Endothelial cell (in vitro differentiated cells): Measurements from ENCODE around the gene MSLN. TPM values are rescaled to one million over a fixed set of nuclear protein-coding genes. Genes with fewer than 3 reads are reported as not detected.

Experiments used
- DNase-seq: peaks from one replicate; pipeline ENCODE4 v3.0.0; 2021; ENCODE audit warnings: low spot score
- H3K27ac Mint-ChIP-seq: one replicate; pipeline ENCODE4 v1.8.0; 2021; ENCODE audit warnings: mixed read lengths, inconsistent platforms; ENCODE audit not compliant: unreplicated experiment
- H3K27me3 Mint-ChIP-seq: one replicate; pipeline ENCODE4 v1.8.0; 2021; ENCODE audit warnings: mild to moderate bottlenecking, moderate library complexity, mixed read lengths, inconsistent platforms; ENCODE audit not compliant: unreplicated experiment
- H3K36me3 Mint-ChIP-seq: one replicate; pipeline ENCODE4 v1.8.0; 2021; ENCODE audit warnings: mild to moderate bottlenecking, low read depth, mixed read lengths, inconsistent platforms; ENCODE audit not compliant: unreplicated experiment
- H3K4me1 Mint-ChIP-seq: one replicate; pipeline ENCODE4 v1.8.0; 2021; ENCODE audit warnings: mild to moderate bottlenecking, mixed read lengths, inconsistent platforms; ENCODE audit not compliant: unreplicated experiment
- H3K4me3 Mint-ChIP-seq: one replicate; pipeline ENCODE4 v1.8.0; 2021; ENCODE audit warnings: mild to moderate bottlenecking, mixed read lengths, inconsistent platforms; ENCODE audit not compliant: unreplicated experiment
- H3K9me3 Mint-ChIP-seq: one replicate; pipeline ENCODE4 v1.8.0; 2021; ENCODE audit warnings: mixed read lengths, inconsistent platforms; ENCODE audit not compliant: unreplicated experiment
- CTCF ChIP-seq: fragments of 200-600 bp; sonication (generic); IDR thresholded peaks from one replicate; pipeline ENCODE4 v1.5.0; 2021; ENCODE audit warnings: antibody characterized with exemption; ENCODE audit not compliant: unreplicated experiment
- total RNA-seq: library from RNA; stranded (reverse); fragmentation: NEBNext Ultra II Directional; extraction: Animal tissue kit (Norgen Biotek cat#: 25700); gene quantifications from one replicate; pipeline ENCODE4 v1.2.1, GENCODE V29; 2021; ENCODE audit not compliant: unreplicated experiment

Gene MSLN
- total RNA-seq, 1 donor from 2014 or later: 0.44 TPM

GRCh38 chr16:797120-797420 lies 36.5 kb downstream of the MSLN start:
- Mint-ChIP-seq H3K27me3 (peaks cover 6% of the 10 kb centered on the region), H3K27ac (no peak overlapping the region), H3K36me3 (no peaks in the 10 kb centered on the region), H3K9me3 (no peaks in the 10 kb centered on the region), H3K4me3 (no peak overlapping the region), H3K4me1 (no peaks in the 10 kb centered on the region)
- TF ChIP-seq CTCF: no peak
- no peak for DNase-seq

- DNase-seq: no peak
- no peaks in the 10 kb centered on the region for H3K4me1 Mint-ChIP-seq
- no peaks in the 10 kb centered on the region for H3K36me3 Mint-ChIP-seq
- no peak for TF ChIP-seq CTCF
- H3K9me3 Mint-ChIP-seq: no peaks in the 10 kb centered on the region
- H3K27me3 Mint-ChIP-seq: peaks cover 6% of the 10 kb centered on the region
- no peak overlapping the region for H3K27ac Mint-ChIP-seq
- H3K4me3 Mint-ChIP-seq: no peak overlapping the region
Observed at GRCh38 chr16:797686-798085, 37.2 kb downstream of the MSLN start.

GRCh38 chr16:798666-799065 lies 38.1 kb downstream of the MSLN start:
- H3K27me3 Mint-ChIP-seq: peaks cover 6% of the 10 kb centered on the region
- no peak overlapping the region for H3K27ac Mint-ChIP-seq

GRCh38 chr16:799111-799947 lies 38.8 kb downstream of the MSLN start:
- Mint-ChIP-seq H3K9me3 (no peaks in the 10 kb centered on the region), H3K36me3 (no peaks in the 10 kb centered on the region), H3K27me3 (peaks cover 6% of the 10 kb centered on the region), H3K27ac (no peak overlapping the region), H3K4me1 (no peaks in the 10 kb centered on the region), H3K4me3 (no peak overlapping the region)
- TF ChIP-seq CTCF: no peak
- no peak for DNase-seq

More at GRCh38 chr16:798666-799065, 38.1 kb downstream of the MSLN start:
- no peaks in the 10 kb centered on the region for H3K9me3 Mint-ChIP-seq
- DNase-seq: no peak
- H3K4me3 Mint-ChIP-seq: no peak overlapping the region
- H3K36me3 Mint-ChIP-seq: no peaks in the 10 kb centered on the region
- no peaks in the 10 kb centered on the region for H3K4me1 Mint-ChIP-seq
- no peak for TF ChIP-seq CTCF
